C4-2B (cell line): Measurements from ENCODE around the gene PPM1D.

Experiments used
- H3K27ac ChIP-seq: fragments of 450-650 bp; 2 replicates; pipeline ENCODE4 v1.5.1; 2017
- ZFX ChIP-seq: fragments of 450-650 bp; IDR thresholded peaks from 2 replicates; pipeline ENCODE4 v1.6.1; 2017
- TF ChIP-seq, protein P1 (sequence below): fragments of 450-650 bp; conservative IDR thresholded peaks from 2 replicates; pipeline ENCODE4 v1.5.1; 2017; ENCODE audit warnings: mild to moderate bottlenecking

PPM1D gene

GRCh38 chr17:60699090-60699489 is 99.1 kb downstream of the PPM1D start:
- TF ChIP-seq, protein P1, sequence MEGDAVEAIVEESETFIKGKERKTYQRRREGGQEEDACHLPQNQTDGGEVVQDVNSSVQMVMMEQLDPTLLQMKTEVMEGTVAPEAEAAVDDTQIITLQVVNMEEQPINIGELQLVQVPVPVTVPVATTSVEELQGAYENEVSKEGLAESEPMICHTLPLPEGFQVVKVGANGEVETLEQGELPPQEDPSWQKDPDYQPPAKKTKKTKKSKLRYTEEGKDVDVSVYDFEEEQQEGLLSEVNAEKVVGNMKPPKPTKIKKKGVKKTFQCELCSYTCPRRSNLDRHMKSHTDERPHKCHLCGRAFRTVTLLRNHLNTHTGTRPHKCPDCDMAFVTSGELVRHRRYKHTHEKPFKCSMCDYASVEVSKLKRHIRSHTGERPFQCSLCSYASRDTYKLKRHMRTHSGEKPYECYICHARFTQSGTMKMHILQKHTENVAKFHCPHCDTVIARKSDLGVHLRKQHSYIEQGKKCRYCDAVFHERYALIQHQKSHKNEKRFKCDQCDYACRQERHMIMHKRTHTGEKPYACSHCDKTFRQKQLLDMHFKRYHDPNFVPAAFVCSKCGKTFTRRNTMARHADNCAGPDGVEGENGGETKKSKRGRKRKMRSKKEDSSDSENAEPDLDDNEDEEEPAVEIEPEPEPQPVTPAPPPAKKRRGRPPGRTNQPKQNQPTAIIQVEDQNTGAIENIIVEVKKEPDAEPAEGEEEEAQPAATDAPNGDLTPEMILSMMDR = no peak
- TF ChIP-seq ZFX = no peak
- no peak overlapping the region for H3K27ac ChIP-seq

GRCh38 chr17:60704170-60704569 is 104.2 kb downstream of the PPM1D start:
- no peak for TF ChIP-seq ZFX

GRCh38 chr17:60712675-60713074 is 112.7 kb downstream of the PPM1D start:
- H3K27ac ChIP-seq = no peak overlapping the region
- no peak for TF ChIP-seq ZFX
- TF ChIP-seq, protein P1 = no peak

More at GRCh38 chr17:60704170-60704569, 104.2 kb downstream of the PPM1D start:
- no peak overlapping the region for H3K27ac ChIP-seq

GRCh38 chr17:60713608-60714007 is 113.6 kb downstream of the PPM1D start:
- no peak for TF ChIP-seq ZFX
- TF ChIP-seq, protein P1 = no peak
- H3K27ac ChIP-seq = no peak overlapping the region
